Ecto neural progenitor cell (in vitro differentiated cells): ENCODE results near the gene FANCD2OS.
"Not testable (repeated sequence)": the region's sequence is repeated elsewhere in the genome, so short reads cannot be mapped to it uniquely, and the experiment has no call there.

Experiments used
- DNase-seq: peaks from one replicate; pipeline ENCODE4 v3.0.0-alpha.2; 2018; ENCODE audit warnings: low spot score

Gene FANCD2OS

GRCh38 chr3:10091387-10091786 is 16.7 kb downstream of the FANCD2OS start:
- DNase-seq, result not testable (repeated sequence)

- not testable (repeated sequence) for DNase-seq
Measured at GRCh38 chr3:10090774-10091173, 17.3 kb downstream of the FANCD2OS start.

- no peak for DNase-seq
Measured at GRCh38 chr3:10090179-10090578, 17.9 kb downstream of the FANCD2OS start.

DNA sequence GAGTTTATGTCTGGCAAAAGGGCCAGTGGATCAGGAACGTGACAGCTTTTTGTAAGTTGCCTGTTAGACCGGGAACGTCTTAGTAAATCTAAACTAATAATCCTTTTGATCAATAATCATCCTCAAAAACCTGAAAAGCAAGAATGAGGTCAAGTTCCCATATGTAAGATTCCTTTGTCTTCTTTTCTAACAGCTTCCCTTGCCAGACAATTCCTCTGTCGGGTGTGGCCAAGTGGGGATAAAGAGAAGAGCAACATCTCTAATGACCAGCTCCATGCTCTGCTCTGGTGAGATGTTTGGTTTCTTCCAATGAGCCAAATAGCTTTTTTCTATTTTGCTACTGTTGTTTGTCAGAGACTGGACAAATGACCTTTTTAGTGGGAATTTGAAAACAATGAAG is 19.8 kb downstream of the FANCD2OS start:
- no peak for DNase-seq

GRCh38 chr3:10085738-10086137 is 22.3 kb downstream of the FANCD2OS start:
- no peak for DNase-seq

DNA sequence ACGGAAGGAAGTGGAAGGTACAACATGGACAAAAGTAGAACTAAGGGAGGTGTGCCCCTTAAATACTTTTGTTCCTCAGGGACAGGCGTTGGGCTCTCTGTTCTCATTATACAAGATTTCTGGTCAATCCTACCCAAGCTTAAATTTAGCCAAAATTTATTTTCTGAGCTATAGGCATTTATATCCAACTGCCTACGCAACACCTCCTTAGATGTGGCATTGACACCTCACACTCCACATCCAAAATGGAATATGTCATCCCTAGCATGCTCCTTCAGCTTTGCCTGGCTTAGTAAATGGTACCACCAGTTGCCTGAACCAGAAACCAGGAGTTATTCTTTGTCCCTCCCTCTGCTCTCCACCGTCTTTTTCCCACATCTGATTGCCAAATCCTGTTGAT is 26.2 kb downstream of the FANCD2OS start:
- no peak for DNase-seq

- DNase-seq, result no peak
Measured at GRCh38 chr3:10074666-10075065, 33.4 kb downstream of the FANCD2OS start.

GRCh38 chr3:10070077-10070476 is 38.0 kb downstream of the FANCD2OS start:
- not testable (repeated sequence) for DNase-seq

GRCh38 chr3:10055097-10055496 is 53.0 kb downstream of the FANCD2OS start:
- DNase-seq, result no peak
